GM18868 (cell line): ENCODE results near the gene HPSE2.

Experiments
- ATAC-seq: cut with Tn5 transposase; IDR thresholded peaks from one replicate; pipeline ENCODE4 v1.9.1; 2021; ENCODE audit warnings: mild to moderate bottlenecking, moderate library complexity; ENCODE audit not compliant: unreplicated experiment

HPSE2 gene

DNA sequence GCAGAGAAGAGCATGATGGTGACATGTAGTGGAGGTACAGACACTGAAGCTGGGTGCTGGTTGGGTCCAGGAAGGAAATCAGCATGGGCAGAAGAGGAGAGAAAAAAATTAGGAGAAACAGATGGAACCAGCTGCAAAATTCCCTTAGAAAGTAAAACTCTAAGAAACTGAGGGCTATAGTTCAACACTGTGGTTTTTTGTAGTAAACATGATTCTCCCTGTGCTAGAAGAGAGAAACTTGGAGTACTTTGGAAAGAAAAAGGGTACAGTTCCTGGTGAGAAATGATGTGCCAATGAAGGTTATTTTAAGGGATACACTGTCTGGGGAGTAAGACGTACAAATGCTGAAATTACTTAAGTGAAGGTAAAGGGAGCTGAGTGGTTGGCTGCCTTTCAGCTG is 607.4 kb downstream of the HPSE2 start:
- no peak for ATAC-seq

DNA sequence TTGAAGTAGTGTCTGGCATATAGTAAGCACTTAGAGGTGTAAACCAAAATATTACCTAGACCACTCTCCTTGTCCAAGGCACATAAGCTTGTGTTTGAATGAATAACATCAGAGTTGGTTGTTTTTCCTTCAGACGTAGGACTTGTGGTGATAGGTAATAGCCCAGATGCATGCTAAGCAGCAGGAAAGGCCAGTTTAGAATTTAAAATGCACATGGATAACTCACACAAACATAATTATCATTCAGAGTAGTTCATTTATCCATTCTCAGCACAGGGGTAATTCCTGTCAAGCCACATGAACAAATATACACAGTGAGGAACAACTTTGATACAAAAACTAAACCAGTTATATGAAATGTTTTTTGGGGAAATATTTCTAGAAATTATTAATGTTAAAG is 607.9 kb downstream of the HPSE2 start:
- no peak for ATAC-seq

DNA sequence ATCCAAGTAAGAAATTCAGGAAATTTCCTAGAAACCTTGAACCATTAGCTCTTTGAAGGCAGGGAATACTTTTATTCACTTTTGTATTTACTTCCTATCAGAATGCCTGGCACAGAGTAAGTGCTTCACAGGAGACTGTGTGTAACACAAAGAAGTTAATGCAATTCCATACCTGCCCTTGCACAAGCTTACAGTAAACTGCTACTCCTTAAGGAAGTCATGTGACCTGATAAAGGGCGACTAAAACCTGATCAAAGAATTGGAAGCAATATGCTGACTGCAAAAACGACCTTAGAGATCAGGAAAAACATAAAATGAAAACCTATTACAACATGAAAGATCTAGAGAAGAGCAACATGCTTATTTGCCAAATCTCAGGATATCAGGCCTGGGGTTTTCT is 610.7 kb downstream of the HPSE2 start:
- no peak for ATAC-seq

DNA sequence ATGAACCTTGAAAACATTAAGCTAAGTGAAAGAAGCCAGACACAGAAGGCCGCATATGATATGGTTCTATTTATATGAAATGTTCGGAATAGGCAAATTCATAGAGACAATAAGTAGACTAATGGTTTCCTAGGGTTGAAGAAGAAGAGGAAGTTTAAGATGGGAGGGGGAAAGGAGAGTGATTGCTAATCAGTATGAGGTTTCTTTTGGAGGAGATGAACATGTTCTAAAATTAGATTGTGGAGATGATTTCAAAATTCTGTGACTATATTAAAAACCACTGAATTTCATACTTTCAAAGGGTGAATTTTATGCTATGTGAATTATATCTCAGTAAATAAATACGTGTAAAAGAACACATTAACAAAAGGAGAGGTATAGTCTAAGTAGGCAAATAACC is 612.5 kb downstream of the HPSE2 start:
- no peak for ATAC-seq

DNA sequence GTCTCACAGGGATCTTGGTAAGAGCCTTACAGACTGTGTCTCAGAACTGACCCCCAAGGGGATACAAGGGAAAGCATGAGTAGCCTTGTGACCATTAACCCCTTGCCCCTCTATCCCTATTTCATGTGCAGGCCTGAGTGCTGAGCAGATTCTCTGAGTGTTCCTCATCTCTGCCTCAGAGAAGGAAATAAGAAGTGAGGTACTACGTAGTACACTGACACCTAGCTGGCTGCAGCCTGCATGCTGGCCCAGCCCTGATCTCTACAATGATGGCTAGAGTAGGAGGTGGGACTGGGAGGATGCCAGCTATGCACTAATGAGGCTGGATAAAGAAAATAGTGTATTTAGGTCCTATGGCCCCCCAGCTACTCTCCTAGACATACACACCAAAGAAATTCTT is 614.0 kb downstream of the HPSE2 start:
- ATAC-seq: no peak

DNA sequence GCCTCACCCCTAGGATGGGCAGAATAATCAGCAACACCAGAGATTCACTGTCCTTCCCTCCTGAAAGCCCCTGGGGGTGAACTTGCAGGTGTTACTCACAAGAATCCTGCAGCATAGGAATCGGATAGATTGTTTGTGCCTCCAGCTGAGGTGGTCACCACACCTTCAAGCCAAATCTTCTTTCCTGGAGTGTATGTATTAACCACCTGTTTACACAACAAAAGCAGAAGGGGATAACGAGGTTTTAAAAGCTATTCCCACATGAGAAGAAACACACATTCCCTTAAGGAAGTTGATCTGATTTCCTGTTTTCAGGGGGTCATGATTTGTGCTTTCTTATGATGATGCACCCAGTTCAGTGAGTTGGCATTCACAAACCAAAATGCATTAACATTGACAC is 615.1 kb downstream of the HPSE2 start:
- no peak for ATAC-seq

DNA sequence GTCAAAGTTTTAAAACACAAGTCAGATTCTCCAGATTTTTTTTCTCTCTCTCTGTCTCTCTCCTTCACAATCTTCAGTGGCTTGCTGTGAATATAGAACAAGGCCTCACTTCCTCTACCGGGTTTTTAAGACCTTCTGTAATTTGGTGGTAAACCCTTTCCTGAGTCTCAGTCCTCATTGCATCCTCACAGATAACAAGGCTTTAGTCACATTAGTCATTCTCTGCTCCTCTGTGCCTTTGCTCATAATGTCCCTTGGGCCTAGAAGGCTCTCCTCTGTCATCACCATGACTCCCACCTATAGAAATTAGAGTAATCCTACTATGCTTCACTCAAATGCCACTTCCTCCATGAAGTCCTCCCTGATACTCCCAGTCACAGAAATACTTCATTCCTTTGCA is 616.2 kb downstream of the HPSE2 start:
- ATAC-seq: no peak

DNA sequence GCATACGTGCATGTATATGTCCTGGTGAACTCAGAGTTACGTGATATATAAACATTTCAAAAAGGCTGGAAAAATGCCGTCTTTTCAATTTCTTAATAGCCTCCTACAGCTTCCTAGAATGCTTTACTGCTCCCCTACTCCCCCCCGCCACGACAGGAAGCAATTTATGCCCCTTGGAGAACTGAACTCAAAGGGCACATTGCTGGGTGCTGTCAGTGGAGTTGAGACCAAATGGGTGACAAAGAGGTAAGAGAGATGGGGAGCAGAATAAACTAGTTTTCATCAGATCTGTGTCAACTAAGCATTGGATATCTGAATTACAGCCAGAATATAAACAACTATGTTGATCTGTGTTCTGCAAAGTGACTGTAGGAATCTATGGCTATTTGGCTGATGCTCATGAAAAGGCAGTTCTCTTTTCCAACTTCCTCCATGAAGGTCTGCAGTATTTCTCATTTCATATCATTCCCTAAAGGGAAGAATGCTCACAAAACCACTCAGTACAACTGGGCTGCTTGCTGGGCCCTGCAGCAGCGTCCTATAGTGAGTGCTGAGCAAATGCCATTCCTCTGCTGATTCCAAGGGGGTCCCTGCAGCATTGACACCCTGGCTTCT is 617.6 kb downstream of the HPSE2 start:
- no peak for ATAC-seq

DNA sequence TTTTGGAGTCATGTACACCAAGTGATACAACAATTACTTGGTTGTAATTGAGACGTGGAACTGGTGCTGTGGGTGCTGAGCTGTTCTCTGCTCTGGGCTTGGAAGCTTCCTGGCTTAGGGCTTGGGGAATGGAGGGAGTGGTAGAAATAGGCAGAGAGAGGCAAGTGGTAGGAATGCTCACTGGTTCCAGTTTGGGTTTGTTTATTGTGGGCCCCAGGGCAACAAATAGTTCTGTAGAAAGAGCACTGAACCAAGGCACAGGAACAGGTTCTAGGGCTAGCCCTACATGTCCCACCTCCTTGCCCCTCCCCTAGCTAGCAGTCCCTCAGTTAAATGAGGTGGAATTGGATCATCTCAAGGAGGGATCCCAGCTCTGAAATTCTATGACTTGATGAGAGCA is 622.2 kb downstream of the HPSE2 start:
- no peak for ATAC-seq

DNA sequence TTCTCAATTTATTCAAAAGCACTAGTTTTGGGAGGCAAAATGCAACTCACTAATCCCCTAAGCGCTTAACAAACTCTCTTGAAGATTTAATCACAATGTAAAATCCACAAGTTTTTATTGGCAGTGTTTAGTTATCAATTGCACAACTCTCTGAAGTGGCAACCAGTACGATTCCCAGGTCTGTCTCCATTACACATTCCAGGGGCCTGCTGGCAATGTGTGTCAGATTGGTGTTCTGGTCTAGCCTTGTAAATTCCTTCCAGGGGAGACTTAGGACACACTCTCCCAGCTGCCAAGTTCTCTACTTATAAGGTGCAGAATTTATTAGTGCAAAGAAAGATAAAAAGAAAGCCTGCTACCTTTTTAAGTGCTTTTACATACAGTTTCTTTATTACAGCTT is 624.2 kb downstream of the HPSE2 start:
- ATAC-seq: no peak

DNA sequence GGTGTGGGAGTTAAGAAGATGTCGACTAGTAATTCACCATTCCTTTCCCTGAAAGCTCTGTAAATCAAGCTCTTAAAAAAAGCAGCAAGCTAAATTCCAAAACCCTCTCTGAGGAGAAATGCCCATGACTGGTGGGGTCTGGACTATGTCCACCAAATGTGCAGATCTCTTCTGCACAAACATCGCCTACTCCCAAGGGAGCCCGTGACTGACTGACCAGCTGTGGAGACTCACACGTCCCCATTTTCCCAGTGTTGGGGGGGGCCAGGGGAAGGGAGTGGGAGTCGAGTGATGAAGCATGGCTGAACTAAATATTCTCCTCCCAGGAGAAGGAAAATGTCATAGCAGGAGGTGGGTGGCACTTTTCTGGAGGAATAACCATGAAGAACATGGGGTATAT is 624.8 kb downstream of the HPSE2 start:
- ATAC-seq: no peak

DNA sequence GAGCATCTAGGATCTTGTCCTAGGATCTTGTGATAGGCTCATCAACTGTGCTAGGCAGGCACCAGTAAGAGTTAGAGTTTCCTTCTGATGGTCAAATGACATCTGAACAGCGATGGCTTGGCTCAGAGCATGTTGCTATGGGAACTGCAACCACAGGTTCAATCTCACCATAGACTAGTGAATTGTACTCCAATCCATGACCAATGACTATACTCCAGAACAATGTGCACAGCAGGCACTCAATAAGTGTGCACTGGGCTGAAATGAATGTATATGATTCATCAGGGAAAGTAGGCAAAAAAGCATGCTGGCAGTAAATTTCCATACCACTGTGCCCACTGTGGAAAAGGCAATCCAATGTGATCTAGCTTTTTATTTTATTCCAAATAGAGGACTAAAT is 625.4 kb downstream of the HPSE2 start:
- ATAC-seq: no peak

DNA sequence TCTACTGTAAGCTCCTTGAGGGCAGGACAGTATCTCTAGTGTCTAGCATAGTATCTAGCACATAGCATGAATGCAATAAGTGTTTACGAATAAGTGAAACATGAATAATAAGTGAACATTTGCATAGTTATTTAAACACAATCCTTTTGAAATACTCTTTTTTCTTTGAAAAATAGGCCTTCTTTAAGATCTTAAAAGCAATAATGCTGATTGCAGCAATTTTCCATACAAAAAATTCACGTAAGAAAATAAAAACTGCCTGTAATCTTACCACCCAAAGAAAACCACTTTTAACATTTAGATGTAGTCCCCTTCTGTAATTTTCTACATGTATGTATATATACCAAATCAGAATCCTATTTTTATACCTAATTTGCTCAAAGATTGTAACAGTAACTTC is 626.4 kb downstream of the HPSE2 start:
- no peak for ATAC-seq

DNA sequence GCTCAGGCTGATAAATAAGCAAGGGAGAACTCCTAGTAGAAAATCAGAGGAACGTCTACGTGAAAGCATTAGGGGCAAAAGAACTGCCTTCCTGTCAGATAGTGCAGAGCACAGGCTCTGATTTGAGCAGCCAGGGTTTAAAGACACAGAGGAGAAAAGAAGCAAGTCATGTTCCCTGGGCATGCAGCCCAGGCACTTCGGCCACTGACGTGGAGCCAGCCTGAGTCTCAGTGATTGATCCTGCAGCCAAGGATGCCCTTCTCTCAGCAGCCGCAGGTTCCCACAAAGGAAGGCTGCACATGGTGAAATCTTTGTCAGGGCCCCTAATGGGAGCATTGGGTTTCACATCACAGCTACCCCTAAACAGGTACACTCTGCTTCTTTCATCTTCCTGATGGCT is 627.2 kb downstream of the HPSE2 start:
- no peak for ATAC-seq

DNA sequence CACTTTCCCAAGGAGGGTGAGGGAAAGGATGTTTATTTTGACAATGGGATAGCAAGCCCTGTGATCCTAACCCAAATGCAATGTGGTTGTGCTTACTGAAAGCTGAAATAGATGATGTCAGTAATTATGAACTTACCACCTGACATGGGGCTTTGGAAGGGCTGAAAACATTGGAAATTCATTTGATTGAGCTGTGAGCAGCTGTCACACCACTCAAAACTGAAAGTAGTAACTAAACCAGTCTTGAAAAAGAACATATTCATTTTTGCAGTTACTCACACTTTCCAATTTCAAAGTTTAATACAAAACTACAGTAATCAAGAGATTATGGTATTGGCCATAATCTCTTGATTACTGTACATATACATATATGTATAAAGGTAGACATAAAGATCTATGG is 633.4 kb downstream of the HPSE2 start:
- ATAC-seq: no peak

DNA sequence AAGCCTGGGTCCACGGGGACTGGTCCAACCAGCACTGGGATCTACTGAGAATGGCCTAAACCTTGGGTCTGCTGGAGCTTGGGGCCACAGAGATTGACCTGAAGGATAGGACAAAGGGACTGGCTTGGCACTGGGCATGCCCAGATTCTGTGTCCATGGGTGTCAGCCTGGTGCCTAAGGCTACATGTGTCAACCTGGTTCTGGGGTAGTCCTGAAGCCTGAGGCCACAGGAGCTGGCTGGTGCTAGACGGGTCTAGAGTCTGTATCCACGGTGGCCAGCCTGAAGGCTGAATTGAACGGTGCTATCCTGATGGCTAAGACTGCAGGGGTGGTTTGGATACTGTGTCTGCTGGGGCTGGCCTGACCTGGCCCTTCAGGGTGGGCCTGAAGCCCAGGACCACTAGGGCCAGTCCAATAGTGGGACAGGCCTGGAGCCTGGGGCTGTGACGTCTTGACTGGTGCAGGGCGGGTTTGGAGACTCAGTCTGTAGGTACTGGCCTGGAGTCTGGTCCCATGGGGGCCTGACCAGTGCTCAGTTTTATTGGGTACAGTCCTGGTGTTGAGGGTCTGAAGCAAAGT is 636.5 kb downstream of the HPSE2 start:
- no peak for ATAC-seq

DNA sequence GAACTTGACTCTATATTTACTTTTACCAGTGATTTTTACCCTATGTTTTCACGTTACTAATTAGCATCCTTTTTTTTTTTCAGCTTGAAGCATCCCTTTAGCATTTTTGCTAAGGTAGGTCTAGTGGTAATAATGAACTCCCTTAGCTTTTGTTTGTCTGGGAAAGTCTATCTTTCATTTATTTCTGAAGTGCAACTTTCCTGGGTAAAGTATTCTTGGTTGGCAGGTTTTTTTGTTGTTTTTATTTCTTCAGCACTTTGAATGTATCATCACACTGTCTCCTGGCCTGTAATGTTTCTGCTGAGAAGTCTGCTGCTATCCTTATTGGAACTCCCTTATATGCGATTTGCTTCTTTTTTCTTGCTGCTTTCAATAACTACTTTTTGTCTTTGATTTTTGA is 639.2 kb downstream of the HPSE2 start:
- ATAC-seq: no peak

DNA sequence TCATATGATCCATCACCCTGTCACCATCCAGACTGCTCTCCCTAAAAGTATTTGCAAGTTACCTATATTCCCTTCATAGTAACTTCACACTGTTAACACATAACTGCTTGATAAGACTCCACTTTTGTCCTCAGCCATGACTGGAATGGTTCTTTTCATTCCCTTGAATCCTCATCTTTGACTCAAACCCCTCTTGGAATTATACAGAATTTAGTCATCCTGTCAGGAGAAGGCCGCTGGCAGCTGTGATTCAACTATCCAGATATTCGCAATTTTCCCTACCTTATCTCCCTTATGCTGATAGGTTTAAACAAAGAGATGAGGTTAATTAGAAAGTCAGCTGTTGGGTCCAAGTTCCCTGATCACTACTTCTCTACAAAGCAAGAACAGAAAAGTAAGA is 646.0 kb downstream of the HPSE2 start:
- no peak for ATAC-seq

DNA sequence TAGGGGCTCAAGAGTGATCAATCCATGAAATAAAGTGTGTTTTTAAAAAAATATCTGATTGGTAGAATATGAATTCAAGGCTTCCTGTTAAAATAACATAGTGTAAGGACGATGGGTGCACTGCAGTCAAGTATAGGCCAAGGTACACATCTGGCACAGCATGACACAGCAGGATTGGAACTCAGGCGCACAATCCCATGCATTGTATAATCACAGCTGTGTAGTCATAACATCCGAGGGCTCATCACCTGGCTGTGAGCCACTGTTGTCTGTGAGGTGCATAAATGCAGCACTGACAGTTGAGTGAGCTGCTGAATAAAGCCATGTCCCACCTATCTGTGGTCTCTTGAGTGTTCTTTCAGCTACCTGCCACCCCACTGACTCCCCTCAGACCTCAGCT is 646.6 kb downstream of the HPSE2 start:
- ATAC-seq: no peak

DNA sequence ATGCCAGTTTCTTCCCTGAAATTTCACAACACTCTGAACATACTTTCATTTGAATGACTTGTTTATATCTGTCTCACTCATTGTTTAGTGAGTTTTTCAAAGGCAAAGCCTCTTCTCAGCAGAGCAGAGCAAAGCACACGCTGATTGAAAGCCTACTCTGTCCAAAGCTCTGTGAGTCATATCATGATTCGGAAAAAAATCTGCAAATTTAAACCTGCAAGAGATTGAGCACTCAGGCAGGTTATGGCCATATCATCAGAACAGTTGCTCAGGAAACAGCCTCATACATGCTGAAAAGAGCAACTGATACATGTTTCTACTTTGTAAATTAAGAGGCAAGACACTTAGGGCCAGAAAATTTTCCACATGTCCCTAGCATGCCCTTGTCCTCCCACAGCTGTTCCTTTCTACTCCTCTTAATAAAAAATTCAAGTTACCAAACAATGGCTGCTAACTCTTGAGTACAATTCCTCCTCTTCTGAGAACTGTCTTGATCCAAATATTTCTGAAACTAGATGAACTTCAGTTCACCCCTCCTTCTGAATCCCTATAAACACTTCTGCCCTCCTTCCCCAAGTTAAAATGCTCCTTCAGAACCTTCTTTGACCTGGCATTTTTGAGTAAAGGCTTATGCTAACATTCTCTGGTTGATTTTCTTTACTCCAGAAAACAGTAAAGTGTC is 648.4 kb downstream of the HPSE2 start:
- no peak for ATAC-seq

DNA sequence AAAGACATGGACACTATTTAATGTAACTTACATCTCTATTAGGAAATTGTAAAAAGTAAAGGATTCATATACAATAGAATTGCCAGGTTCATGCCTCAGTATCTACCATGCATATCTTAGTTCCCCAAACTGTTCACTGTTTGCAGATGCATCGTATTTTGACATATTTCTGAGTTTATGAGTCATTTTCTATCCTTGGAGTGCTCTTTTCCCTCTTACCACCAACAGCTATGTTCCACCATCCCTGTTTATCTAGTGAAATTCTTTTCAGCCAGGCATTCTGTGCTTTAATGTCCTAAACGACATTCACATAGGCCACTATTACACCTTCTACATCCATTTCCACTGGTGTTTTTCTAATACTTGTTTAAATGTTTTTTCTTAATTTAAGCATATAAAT is 649.6 kb downstream of the HPSE2 start:
- no peak for ATAC-seq

DNA sequence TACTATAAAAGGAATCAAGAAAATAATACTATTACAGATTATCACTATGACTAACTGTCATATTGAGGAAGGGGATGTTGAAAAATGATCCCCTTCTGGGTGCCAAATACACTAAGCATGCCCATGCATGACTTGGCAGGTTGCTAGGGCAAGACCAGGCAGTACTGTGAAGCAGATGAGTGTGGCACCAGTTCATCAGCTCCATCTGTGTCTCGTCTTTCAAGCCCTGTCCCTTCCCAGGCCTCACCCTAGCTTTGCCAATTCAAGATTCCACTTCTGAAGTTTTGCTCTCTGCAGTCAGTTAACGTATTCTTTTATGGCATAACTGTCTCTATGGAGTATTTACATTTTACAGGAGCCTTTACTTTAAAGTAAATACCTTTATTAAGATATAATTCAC is 653.3 kb downstream of the HPSE2 start:
- ATAC-seq: no peak

DNA sequence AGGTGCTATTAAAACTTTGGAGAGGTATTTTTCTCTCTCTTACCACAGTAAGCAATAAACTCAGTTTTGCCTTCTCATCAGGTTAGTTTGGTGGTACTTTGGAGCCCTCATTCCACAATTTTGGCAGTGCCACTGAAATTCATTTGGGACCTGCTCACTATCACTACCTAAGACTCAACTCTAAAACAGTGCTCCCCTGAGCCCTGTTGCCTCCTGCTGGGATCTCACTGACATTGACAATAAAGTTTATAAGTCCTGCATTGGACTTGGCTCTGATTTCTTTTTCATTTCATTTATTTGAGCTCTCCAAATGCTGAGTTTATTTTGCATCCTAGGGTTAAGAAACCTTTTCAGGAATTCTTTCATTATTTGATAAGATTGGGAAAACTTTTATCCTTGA is 658.1 kb downstream of the HPSE2 start:
- ATAC-seq: no peak
